Activated effector memory CD4-positive, alpha-beta T cell treated with anti-CD3 and anti-CD28 coated beads, Interleukin-2, amount 50 U/mL, for 16 hours (primary cell): ENCODE measurements around the gene ARSJ.

ENCODE experiments used
- DNase-seq: peaks from one replicate; pipeline ENCODE4 v3.0.0-alpha.2; 2020

The ARSJ gene

GRCh38 chr4:113982181-113982580 lies 2.7 kb upstream of the ARSJ start:
- DNase-seq, result no peak

GRCh38 chr4:113981591-113981990 lies 2.1 kb upstream of the ARSJ start:
- DNase-seq, result no peak

GRCh38 chr4:113979905-113980615 lies 613 bp upstream of the ARSJ start:
- DNase-seq, result no peak

GRCh38 chr4:113978561-113979147 lies 793 bp downstream of the ARSJ start:
- no peak for DNase-seq

GRCh38 chr4:113978105-113978504 lies 1.3 kb downstream of the ARSJ start:
- no peak for DNase-seq

GRCh38 chr4:113977526-113977855 lies 2.0 kb downstream of the ARSJ start:
- DNase-seq, result no peak

- no peak for DNase-seq
Observed at GRCh38 chr4:113976741-113977525, 2.5 kb downstream of the ARSJ start.

GRCh38 chr4:113975578-113975977 lies 3.9 kb downstream of the ARSJ start:
- DNase-seq, result no peak

GRCh38 chr4:113974467-113974866 lies 5.0 kb downstream of the ARSJ start:
- DNase-seq, result no peak

- DNase-seq, result no peak
Observed at GRCh38 chr4:113973345-113973744, 6.1 kb downstream of the ARSJ start.

GRCh38 chr4:113972781-113973180 lies 6.7 kb downstream of the ARSJ start:
- no peak for DNase-seq

GRCh38 chr4:113971706-113972360 lies 7.6 kb downstream of the ARSJ start:
- DNase-seq, result no peak

GRCh38 chr4:113969709-113970334 lies 9.6 kb downstream of the ARSJ start:
- DNase-seq, result no peak

GRCh38 chr4:113968473-113968872 lies 11.0 kb downstream of the ARSJ start:
- no peak for DNase-seq

- no peak for DNase-seq
Observed at GRCh38 chr4:113967687-113968086, 11.8 kb downstream of the ARSJ start.

GRCh38 chr4:113962719-113963265 lies 16.7 kb downstream of the ARSJ start:
- no peak for DNase-seq

- no peak for DNase-seq
Observed at GRCh38 chr4:113962016-113962347, 17.5 kb downstream of the ARSJ start.

- no peak for DNase-seq
Observed at GRCh38 chr4:113960684-113961321, 18.6 kb downstream of the ARSJ start.

- no peak for DNase-seq
Observed at GRCh38 chr4:113959539-113959937, 19.9 kb downstream of the ARSJ start.

GRCh38 chr4:113958766-113959538 lies 20.5 kb downstream of the ARSJ start:
- no peak for DNase-seq

GRCh38 chr4:113957956-113958355 lies 21.5 kb downstream of the ARSJ start:
- no peak for DNase-seq

- no peak for DNase-seq
Observed at GRCh38 chr4:113955948-113956347, 23.5 kb downstream of the ARSJ start.
